Measurements from ENCODE around the gene HECW1.
"Not testable (repeated sequence)": the region's sequence is repeated elsewhere in the genome, so short reads cannot be mapped to it uniquely, and the experiment has no call there.

The HECW1 gene

GRCh38 chr7:43204081-43204480 is 91.6 kb downstream of the HECW1 start:
- H3K27me3 ChIP-seq (replicated peaks): no peaks in the 10 kb centered on the region
- DNase-seq: peak; percentile 9
- no peak for TF ChIP-seq CTCF (IDR thresholded peaks at IDR 0.05; ENCODE audit: low read depth, low read length, missing control alignments)
- no peak overlapping the region for H3K4me3 ChIP-seq (ENCODE audit: low read depth, low read length)
- H3K27ac ChIP-seq: no peak overlapping the region
- H3K36me3 ChIP-seq (replicated peaks): no peaks in the 10 kb centered on the region
- in situ Hi-C loops (cut with HindIII; ENCODE audit: low pct_ligation_motif_present, low sequenced_read_pairs): no loop called here

GRCh38 chr7:43205171-43205795 is 92.8 kb downstream of the HECW1 start:
- H3K27ac ChIP-seq: no peak overlapping the region
- no peak for TF ChIP-seq CTCF (IDR thresholded peaks at IDR 0.05; ENCODE audit: low read depth, low read length, missing control alignments)
- H3K27me3 ChIP-seq (replicated peaks): no peaks in the 10 kb centered on the region
- no peak for DNase-seq
- H3K4me3 ChIP-seq (ENCODE audit: low read depth, low read length): no peak overlapping the region
- no peaks in the 10 kb centered on the region for H3K36me3 ChIP-seq (replicated peaks)
- in situ Hi-C loops (cut with HindIII; ENCODE audit: low pct_ligation_motif_present, low sequenced_read_pairs): no loop called here

GRCh38 chr7:43208242-43208641 is 95.8 kb downstream of the HECW1 start:
- Histone ChIP-seq H3K27me3 (replicated peaks) (no peaks in the 10 kb centered on the region), H3K36me3 (replicated peaks) (no peaks in the 10 kb centered on the region), H3K4me3 (ENCODE audit: low read depth, low read length) (no peak overlapping the region), H3K27ac (no peak overlapping the region)
- in situ Hi-C loops (cut with HindIII; ENCODE audit: low pct_ligation_motif_present, low sequenced_read_pairs): no loop called here
- no peak for DNase-seq
- no peak for TF ChIP-seq CTCF (IDR thresholded peaks at IDR 0.05; ENCODE audit: low read depth, low read length, missing control alignments)

- H3K27me3 ChIP-seq (replicated peaks); H3K4me3 ChIP-seq (ENCODE audit: low read depth, low read length); H3K36me3 ChIP-seq (replicated peaks); in situ Hi-C loops (cut with HindIII; ENCODE audit: low pct_ligation_motif_present, low sequenced_read_pairs); DNase-seq; H3K27ac ChIP-seq: not testable (repeated sequence)
Observed at GRCh38 chr7:43210539-43210938, 98.1 kb downstream of the HECW1 start.

GRCh38 chr7:43211286-43211685 is 98.8 kb downstream of the HECW1 start:
- in situ Hi-C loops (cut with HindIII; ENCODE audit: low pct_ligation_motif_present, low sequenced_read_pairs): no loop called here
- no peak overlapping the region for H3K27ac ChIP-seq
- no peak overlapping the region for H3K4me3 ChIP-seq (ENCODE audit: low read depth, low read length)
- no peaks in the 10 kb centered on the region for H3K36me3 ChIP-seq (replicated peaks)
- peak; percentile 52 for TF ChIP-seq CTCF (IDR thresholded peaks at IDR 0.05; ENCODE audit: low read depth, low read length, missing control alignments)
- no peaks in the 10 kb centered on the region for H3K27me3 ChIP-seq (replicated peaks)
- DNase-seq: no peak

DNA sequence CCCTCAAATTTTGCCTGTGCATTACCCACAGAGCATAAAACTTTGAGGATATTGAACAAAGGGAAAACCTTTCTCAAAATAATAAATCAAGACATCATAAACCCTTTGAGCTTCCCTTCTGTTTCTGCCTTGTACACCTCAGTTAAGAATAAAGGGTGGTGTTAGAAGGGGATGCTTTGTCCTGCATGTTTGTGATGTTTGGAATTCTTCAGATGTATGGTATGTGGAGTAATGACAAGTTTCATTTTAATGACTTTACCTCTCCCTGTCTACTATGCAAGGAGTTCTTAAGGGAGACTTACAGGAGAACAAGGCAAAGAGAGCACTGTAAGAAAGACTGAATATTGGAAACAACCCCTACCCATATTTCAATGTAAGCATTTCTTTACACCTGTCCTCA is 99.2 kb downstream of the HECW1 start:
- Histone ChIP-seq H3K36me3 (replicated peaks) (no peaks in the 10 kb centered on the region), H3K4me3 (ENCODE audit: low read depth, low read length) (no peak overlapping the region), H3K27me3 (replicated peaks) (no peaks in the 10 kb centered on the region), H3K27ac (no peak overlapping the region)
- TF ChIP-seq CTCF (IDR thresholded peaks at IDR 0.05; ENCODE audit: low read depth, low read length, missing control alignments): no peak
- no peak for DNase-seq
- in situ Hi-C loops (cut with HindIII; ENCODE audit: low pct_ligation_motif_present, low sequenced_read_pairs): no loop called here

Data from brain microvascular endothelial cell (primary cell).